K562 (cell line): ENCODE measurements around the gene ADGRE2. TPM values are rescaled to one million over a fixed set of nuclear protein-coding genes. Genes with fewer than 3 reads are reported as not detected.

Source experiments
- CREM ChIP-seq: IDR thresholded peaks from 2 replicates; pipeline ENCODE4 v1.6.1; 2014; ENCODE audit warnings: antibody characterized with exemption, low read depth
- CTBP1 ChIP-seq: fragments of 450-650 bp; IDR thresholded peaks from 2 replicates; pipeline ENCODE4 v1.6.1; 2016; ENCODE audit warnings: borderline replicate concordance
- ERF ChIP-seq: fragments of 450-650 bp; formaldehyde crosslinking; IDR thresholded peaks from 2 replicates; pipeline ENCODE4 v1.4.0; 2020; ENCODE audit warnings: mild to moderate bottlenecking, mixed read lengths
- ESRRA ChIP-seq: fragments of 450-650 bp; IDR thresholded peaks from 2 replicates; pipeline ENCODE4 v1.6.1; 2014; ENCODE audit warnings: low read depth, mild to moderate bottlenecking, moderate library complexity, borderline replicate concordance
- GABPA ChIP-seq: fragments of 200-800 bp; sonication (Bioruptor generic); conservative IDR thresholded peaks from 2 replicates; pipeline ENCODE4 v1.6.1; 2016; ENCODE audit warnings: low read depth, missing genetic modification characterization, missing compliant biosample characterization
- HCFC1 ChIP-seq: IDR thresholded peaks from 2 replicates; pipeline ENCODE4 v1.6.1; 2012; ENCODE audit warnings: low read depth, low read length, improper control_type of control experiment
- KLF1 ChIP-seq: fragments of 450-650 bp; IDR thresholded peaks from 2 replicates; pipeline ENCODE4 v1.6.1; 2016; ENCODE audit warnings: missing genetic modification characterization, missing compliant biosample characterization
- NCOR1 ChIP-seq: fragments of 450-650 bp; IDR thresholded peaks from 2 replicates; pipeline ENCODE4 v1.6.1; 2016; ENCODE audit warnings: mild to moderate bottlenecking, moderate library complexity
- POLR2G ChIP-seq: fragments of 200-400 bp; formaldehyde crosslinking; IDR thresholded peaks from 2 replicates; pipeline ENCODE4 v1.6.1; 2017; ENCODE audit warnings: low read depth, mild to moderate bottlenecking, antibody characterized with exemption, low read length, moderate library complexity
- POLR3G ChIP-seq: IDR thresholded peaks from 2 replicates; pipeline ENCODE4 v1.6.1; 2011; ENCODE audit not compliant: insufficient read length, insufficient replicate concordance; ENCODE audit errors: extremely low read depth
- SPI1 ChIP-seq: IDR thresholded peaks from 2 replicates; pipeline ENCODE4 v1.6.1; 2011; ENCODE audit warnings: low read depth, low read length, control low read depth, borderline replicate concordance
- polyA plus RNA-seq, 8 experiments: library from polyadenylated mRNA; depleted of rRNA in 4 of 8; stranded (reverse) in 5 of 8; unstranded in 3 of 8; fragments of >200 nt; fragmentation: Nextera tagmentation in 2 of 8; fragmentation: Illumina TruSeq in 1 of 8; extraction: Ambion mirVana in 2 of 8; extraction: Trizol in 1 of 8; gene quantifications; 2 replicates each; pipeline versions ENCODE4 v1.2.1 to v1.2.3, GENCODE V29; 2011 to 2014; ENCODE audit warnings: inconsistent platforms in 1 of 8, missing spikeins in 1 of 8
- total RNA-seq, 7 experiments: library from RNA; depleted of rRNA in 6 of 7; stranded (reverse); fragments of >200 nt in 6 of 7; fragmentation: Illumina TruSeq in 2 of 7; extraction: Trizol in 2 of 7; gene quantifications; 2 replicates each; pipeline versions ENCODE4 v1.2.1 to v1.2.3, GENCODE V29; 2011 to 2021; ENCODE audit warnings: low replicate concordance in 1 of 7
- TF ChIP-seq, protein P1 (sequence below): sonication (generic); formaldehyde crosslinking; IDR thresholded peaks from 2 replicates; pipeline ENCODE4 v1.8.0; 2022; ENCODE audit warnings: mild to moderate bottlenecking, missing genetic modification reagents
- TF ChIP-seq, protein P2 (sequence below), 2 experiments: fragments of 450-650 bp in 1 of 2; sonication (generic) in 1 of 2; formaldehyde crosslinking; conservative IDR thresholded peaks; 2 replicates each; pipeline versions ENCODE4 v1.4.0 to v1.8.1; 2020 to 2022; ENCODE audit warnings: mild to moderate bottlenecking in 1 of 2, missing genetic modification reagents in 1 of 2
- TF ChIP-seq, protein P3 (sequence below): fragments of 450-650 bp; IDR thresholded peaks from 2 replicates; pipeline ENCODE4 v1.6.1; 2016; ENCODE audit warnings: mild to moderate bottlenecking
- TF ChIP-seq, protein P4 (sequence below): sonication (generic); formaldehyde crosslinking; IDR thresholded peaks from 2 replicates; pipeline ENCODE4 v1.8.1; 2022; ENCODE audit warnings: missing genetic modification reagents
- TF ChIP-seq, protein P5 (sequence below), 2 experiments: IDR thresholded peaks; 2 replicates each; pipeline ENCODE4 v1.6.1; 2011; ENCODE audit warnings: borderline replicate concordance in 1 of 2, control low read depth in 1 of 2, low read depth in 1 of 2, low read length in 1 of 2, mild to moderate bottlenecking in 1 of 2, mixed read lengths in 1 of 2, moderate library complexity in 1 of 2; ENCODE audit not compliant: insufficient read depth in 1 of 2, insufficient read length in 1 of 2, poor library complexity in 1 of 2, severe bottlenecking in 1 of 2; ENCODE audit errors: extremely low read depth in 1 of 2

The ADGRE2 gene
- total and polyA plus RNA-seq, 9 of the 15 experiments (the other 6 are each of a cell fraction or from before 2014, with no cell fraction given): 4.3 to 17.3 (median 9.8) TPM

DNA sequence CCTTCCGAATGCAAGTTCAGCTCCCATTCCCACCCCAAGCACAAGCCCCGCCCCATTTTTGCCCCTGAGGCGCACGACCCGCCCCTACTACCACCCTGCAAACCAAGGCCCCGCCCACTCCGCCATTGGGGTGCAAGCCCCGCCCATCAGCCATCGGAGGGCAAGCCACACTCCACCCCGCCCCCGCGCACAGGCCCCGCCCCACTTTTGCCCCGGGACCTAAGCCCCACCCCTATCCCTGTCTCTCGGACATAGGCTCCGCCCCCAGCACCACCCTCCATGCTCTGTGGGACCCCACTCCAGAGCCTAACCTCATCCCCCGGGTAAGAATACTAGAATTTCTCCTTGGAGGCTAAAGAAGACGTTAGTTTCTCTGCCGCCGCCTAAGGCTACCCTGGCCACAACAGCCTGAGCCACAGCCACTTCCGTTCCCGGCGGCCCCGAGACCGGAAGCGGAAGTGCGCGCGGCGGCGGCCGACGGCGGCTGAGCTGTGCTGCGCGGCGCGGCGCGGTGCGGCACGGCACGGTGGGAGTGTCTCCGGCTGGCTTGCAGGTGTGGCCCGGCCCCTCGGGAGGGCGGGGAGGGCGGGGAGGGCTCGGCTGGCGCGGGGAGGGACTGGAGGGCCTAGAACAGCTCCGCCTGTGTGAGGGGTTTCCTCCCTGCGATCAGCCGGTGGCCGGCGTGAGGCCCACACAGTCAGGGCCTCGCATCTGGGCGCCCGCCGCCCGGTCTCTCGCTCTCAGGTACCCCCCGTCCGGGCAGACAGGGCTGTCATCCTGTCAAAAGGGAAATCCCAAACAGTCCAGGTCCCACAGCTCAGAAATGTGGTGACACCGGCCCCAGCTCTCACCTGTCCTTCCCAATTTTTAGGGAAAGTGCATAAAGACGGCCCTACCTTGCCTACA is 88.5 kb downstream of the ADGRE2 start, which contains the start of gene ZNF333 (continued):
- TF ChIP-seq, protein P1, sequence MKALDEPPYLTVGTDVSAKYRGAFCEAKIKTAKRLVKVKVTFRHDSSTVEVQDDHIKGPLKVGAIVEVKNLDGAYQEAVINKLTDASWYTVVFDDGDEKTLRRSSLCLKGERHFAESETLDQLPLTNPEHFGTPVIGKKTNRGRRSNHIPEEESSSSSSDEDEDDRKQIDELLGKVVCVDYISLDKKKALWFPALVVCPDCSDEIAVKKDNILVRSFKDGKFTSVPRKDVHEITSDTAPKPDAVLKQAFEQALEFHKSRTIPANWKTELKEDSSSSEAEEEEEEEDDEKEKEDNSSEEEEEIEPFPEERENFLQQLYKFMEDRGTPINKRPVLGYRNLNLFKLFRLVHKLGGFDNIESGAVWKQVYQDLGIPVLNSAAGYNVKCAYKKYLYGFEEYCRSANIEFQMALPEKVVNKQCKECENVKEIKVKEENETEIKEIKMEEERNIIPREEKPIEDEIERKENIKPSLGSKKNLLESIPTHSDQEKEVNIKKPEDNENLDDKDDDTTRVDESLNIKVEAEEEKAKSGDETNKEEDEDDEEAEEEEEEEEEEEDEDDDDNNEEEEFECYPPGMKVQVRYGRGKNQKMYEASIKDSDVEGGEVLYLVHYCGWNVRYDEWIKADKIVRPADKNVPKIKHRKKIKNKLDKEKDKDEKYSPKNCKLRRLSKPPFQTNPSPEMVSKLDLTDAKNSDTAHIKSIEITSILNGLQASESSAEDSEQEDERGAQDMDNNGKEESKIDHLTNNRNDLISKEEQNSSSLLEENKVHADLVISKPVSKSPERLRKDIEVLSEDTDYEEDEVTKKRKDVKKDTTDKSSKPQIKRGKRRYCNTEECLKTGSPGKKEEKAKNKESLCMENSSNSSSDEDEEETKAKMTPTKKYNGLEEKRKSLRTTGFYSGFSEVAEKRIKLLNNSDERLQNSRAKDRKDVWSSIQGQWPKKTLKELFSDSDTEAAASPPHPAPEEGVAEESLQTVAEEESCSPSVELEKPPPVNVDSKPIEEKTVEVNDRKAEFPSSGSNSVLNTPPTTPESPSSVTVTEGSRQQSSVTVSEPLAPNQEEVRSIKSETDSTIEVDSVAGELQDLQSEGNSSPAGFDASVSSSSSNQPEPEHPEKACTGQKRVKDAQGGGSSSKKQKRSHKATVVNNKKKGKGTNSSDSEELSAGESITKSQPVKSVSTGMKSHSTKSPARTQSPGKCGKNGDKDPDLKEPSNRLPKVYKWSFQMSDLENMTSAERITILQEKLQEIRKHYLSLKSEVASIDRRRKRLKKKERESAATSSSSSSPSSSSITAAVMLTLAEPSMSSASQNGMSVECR (CRISPR knock-in tag): peak; percentile 61
- TF ChIP-seq GABPA (tag): peak; percentile 99
- TF ChIP-seq NCOR1: peak; percentile 25; the same call in 1 of the 2 replicates
- TF ChIP-seq, protein P2, sequence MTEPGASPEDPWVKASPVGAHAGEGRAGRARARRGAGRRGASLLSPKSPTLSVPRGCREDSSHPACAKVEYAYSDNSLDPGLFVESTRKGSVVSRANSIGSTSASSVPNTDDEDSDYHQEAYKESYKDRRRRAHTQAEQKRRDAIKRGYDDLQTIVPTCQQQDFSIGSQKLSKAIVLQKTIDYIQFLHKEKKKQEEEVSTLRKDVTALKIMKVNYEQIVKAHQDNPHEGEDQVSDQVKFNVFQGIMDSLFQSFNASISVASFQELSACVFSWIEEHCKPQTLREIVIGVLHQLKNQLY (CRISPR knock-in tag; conservative IDR thresholded peaks at IDR 0.05): no peak
- TF ChIP-seq POLR3G: no peak
- peak; percentile 93 for TF ChIP-seq POLR2G
- peak; percentile 55 for TF ChIP-seq ESRRA
- TF ChIP-seq, protein P3, sequence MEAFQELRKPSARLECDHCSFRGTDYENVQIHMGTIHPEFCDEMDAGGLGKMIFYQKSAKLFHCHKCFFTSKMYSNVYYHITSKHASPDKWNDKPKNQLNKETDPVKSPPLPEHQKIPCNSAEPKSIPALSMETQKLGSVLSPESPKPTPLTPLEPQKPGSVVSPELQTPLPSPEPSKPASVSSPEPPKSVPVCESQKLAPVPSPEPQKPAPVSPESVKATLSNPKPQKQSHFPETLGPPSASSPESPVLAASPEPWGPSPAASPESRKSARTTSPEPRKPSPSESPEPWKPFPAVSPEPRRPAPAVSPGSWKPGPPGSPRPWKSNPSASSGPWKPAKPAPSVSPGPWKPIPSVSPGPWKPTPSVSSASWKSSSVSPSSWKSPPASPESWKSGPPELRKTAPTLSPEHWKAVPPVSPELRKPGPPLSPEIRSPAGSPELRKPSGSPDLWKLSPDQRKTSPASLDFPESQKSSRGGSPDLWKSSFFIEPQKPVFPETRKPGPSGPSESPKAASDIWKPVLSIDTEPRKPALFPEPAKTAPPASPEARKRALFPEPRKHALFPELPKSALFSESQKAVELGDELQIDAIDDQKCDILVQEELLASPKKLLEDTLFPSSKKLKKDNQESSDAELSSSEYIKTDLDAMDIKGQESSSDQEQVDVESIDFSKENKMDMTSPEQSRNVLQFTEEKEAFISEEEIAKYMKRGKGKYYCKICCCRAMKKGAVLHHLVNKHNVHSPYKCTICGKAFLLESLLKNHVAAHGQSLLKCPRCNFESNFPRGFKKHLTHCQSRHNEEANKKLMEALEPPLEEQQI: no peak
- TF ChIP-seq CTBP1: peak; percentile 92
- TF ChIP-seq, protein P4, sequence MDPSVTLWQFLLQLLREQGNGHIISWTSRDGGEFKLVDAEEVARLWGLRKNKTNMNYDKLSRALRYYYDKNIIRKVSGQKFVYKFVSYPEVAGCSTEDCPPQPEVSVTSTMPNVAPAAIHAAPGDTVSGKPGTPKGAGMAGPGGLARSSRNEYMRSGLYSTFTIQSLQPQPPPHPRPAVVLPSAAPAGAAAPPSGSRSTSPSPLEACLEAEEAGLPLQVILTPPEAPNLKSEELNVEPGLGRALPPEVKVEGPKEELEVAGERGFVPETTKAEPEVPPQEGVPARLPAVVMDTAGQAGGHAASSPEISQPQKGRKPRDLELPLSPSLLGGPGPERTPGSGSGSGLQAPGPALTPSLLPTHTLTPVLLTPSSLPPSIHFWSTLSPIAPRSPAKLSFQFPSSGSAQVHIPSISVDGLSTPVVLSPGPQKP (CRISPR knock-in tag): no peak
- peak; percentile 82 for TF ChIP-seq CREM
- peak; percentile 78 for TF ChIP-seq HCFC1
- 0 out of 2 replicates have a peak, but pooled peaks have one; percentile 38 for TF ChIP-seq KLF1 (tag)
- TF ChIP-seq, protein P5, sequence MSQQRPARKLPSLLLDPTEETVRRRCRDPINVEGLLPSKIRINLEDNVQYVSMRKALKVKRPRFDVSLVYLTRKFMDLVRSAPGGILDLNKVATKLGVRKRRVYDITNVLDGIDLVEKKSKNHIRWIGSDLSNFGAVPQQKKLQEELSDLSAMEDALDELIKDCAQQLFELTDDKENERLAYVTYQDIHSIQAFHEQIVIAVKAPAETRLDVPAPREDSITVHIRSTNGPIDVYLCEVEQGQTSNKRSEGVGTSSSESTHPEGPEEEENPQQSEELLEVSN (IDR thresholded peaks at IDR 0.05; ENCODE audit: borderline replicate concordance in 1 of 2, extremely low read depth in 1 of 2, insufficient read depth in 1 of 2, insufficient read length in 1 of 2, low read depth in 1 of 2, low read length in 1 of 2, poor library complexity in 1 of 2, severe bottlenecking in 1 of 2): peak in 1 of 2 experiments; percentile 72
- peak; percentile 79 for TF ChIP-seq ERF
- peak; percentile 92 for TF ChIP-seq SPI1
